Breast epithelium (tissue), 3 donors: ENCODE measurements around the gene RUNX3.

ENCODE experiments used
- CTCF ChIP-seq, 3 donors: fragments of 450-650 bp; IDR thresholded peaks; one replicate each; pipeline ENCODE4 v1.5.1; 2016 to 2017; ENCODE audit warnings: antibody characterized with exemption in 3 of 3, mild to moderate bottlenecking in 3 of 3, moderate library complexity in 3 of 3
- POLR2A ChIP-seq: fragments of 450-650 bp; IDR thresholded peaks from one replicate; pipeline ENCODE4 v1.6.1; 2016; ENCODE audit warnings: antibody characterized with exemption, mild to moderate bottlenecking, moderate library complexity

GRCh38 chr1:24868016-24868875, 61.8 kb downstream of the RUNX3 start:
- TF ChIP-seq CTCF (IDR thresholded peaks at IDR 0.05) (no peak), POLR2A (no peak)
